Hepatocyte (in vitro differentiated cells): ENCODE data around the gene LRMDA. TPM values are rescaled to one million over a fixed set of nuclear protein-coding genes. Genes with fewer than 3 reads are reported as not detected.

ENCODE experiments used
- DNase-seq: peaks from one replicate; pipeline ENCODE4 v3.0.0-alpha.2; 2016; ENCODE audit warnings: low spot score
- H2AFZ ChIP-seq: fragments of 200-600 bp; sonication (generic); 2 replicates; pipeline ENCODE4 v1.6.0; 2016; ENCODE audit warnings: antibody characterized with exemption, mild to moderate bottlenecking
- H3K27ac ChIP-seq: fragments of 200-600 bp; sonication (generic); 2 replicates; pipeline ENCODE4 v1.5.1; 2016; ENCODE audit warnings: mild to moderate bottlenecking
- H3K27me3 ChIP-seq: fragments of 200-600 bp; sonication (generic); 2 replicates; pipeline ENCODE4 v1.6.1; 2016
- H3K36me3 ChIP-seq: fragments of 200-600 bp; sonication (generic); replicated peaks from 2 replicates; pipeline ENCODE4 v1.5.1; 2016; ENCODE audit warnings: low read depth; ENCODE audit not compliant: insufficient read depth
- H3K4me1 ChIP-seq: fragments of 200-600 bp; sonication (generic); 2 replicates; pipeline ENCODE4 v1.5.1; 2016; ENCODE audit warnings: mild to moderate bottlenecking, moderate library complexity; ENCODE audit not compliant: insufficient read depth
- H3K4me2 ChIP-seq: fragments of 200-600 bp; sonication (generic); 2 replicates; pipeline ENCODE4 v1.6.0; 2016
- H3K4me3 ChIP-seq: fragments of 200-600 bp; sonication (generic); 2 replicates; pipeline ENCODE4 v1.5.1; 2016; ENCODE audit warnings: mild to moderate bottlenecking
- H3K79me2 ChIP-seq: fragments of 200-600 bp; sonication (generic); 2 replicates; pipeline ENCODE4 v1.6.0; 2017; ENCODE audit warnings: mild to moderate bottlenecking
- H3K9me2 ChIP-seq: fragments of 200-600 bp; sonication (generic); replicated peaks from 2 replicates; pipeline ENCODE4 v1.6.0; 2017; ENCODE audit warnings: mild to moderate bottlenecking; ENCODE audit not compliant: insufficient read depth
- H3K9me3 ChIP-seq: fragments of 200-600 bp; sonication (generic); 2 replicates; pipeline ENCODE4 v1.5.1; 2016; ENCODE audit warnings: low read depth, mild to moderate bottlenecking
- H4K20me1 ChIP-seq: fragments of 200-600 bp; sonication (generic); 2 replicates; pipeline ENCODE4 v1.6.0; 2016; ENCODE audit warnings: mild to moderate bottlenecking; ENCODE audit not compliant: insufficient read depth, poor library complexity, severe bottlenecking
- EZH2 ChIP-seq: fragments of 200-600 bp; sonication (generic); IDR thresholded peaks from 2 replicates; pipeline ENCODE4 v1.6.1; 2016; ENCODE audit warnings: antibody characterized with exemption, mild to moderate bottlenecking, borderline replicate concordance
- EZH2phosphoT487 ChIP-seq: fragments of 200-600 bp; sonication (generic); IDR thresholded peaks from one replicate; pipeline ENCODE4 v1.6.1; 2018; ENCODE audit warnings: antibody characterized with exemption, mild to moderate bottlenecking, low read depth, moderate library complexity; ENCODE audit not compliant: unreplicated experiment, severe bottlenecking
- WGBS: methylation state at CpG from one replicate; pipeline ENCODE4 v1.1.6; 2016; ENCODE audit warnings: low lambda C conversion rate; ENCODE audit errors: missing lambda C conversion rate; 5-methylcytosine and 5-hydroxymethylcytosine counted together
- polyA plus RNA-seq: library from polyadenylated mRNA; unstranded; fragments of >200 nt; fragmentation: Nextera tagmentation; extraction: Ambion mirVana; gene quantifications from 2 replicates; pipeline ENCODE4 v1.2.1, GENCODE V29; 2016
- total RNA-seq: library from RNA; depleted of rRNA; stranded (reverse); fragments of >200 nt; gene quantifications from 2 replicates; pipeline ENCODE4 v1.2.3, GENCODE V29; 2014
- TF ChIP-seq, protein P1 (sequence below): fragments of 200-600 bp; sonication (generic); IDR thresholded peaks from 2 replicates; pipeline ENCODE4 v1.5.1; 2016; ENCODE audit warnings: antibody characterized with exemption, mild to moderate bottlenecking; ENCODE audit not compliant: poor library complexity

The LRMDA gene
- total and polyA plus RNA-seq, 2 experiments from 2014 or later = 5.6 to 15.7 TPM

GRCh38 chr10:76026176-76026771, 594.9 kb downstream of the LRMDA start:
- 92% methylated on average over 2 of the region's 2 CpGs for WGBS
- no peaks in the 10 kb centered on the region for H3K36me3 ChIP-seq

GRCh38 chr10:76026905-76027304, 595.5 kb downstream of the LRMDA start:
- Histone ChIP-seq H3K36me3 (no peaks in the 10 kb centered on the region), H3K9me2 (no peaks in the 10 kb centered on the region), H3K79me2 (no peaks in the 10 kb centered on the region), H3K4me1 (no peaks in the 10 kb centered on the region), H3K9me3 (no peaks in the 10 kb centered on the region), H3K4me2 (no peak overlapping the region), H3K27me3 (no peaks in the 10 kb centered on the region), H3K4me3 (no peak overlapping the region), H2AFZ (no peak overlapping the region), H3K27ac (no peak overlapping the region), H4K20me1 (no peaks in the 10 kb centered on the region)
- WGBS = 97% methylated on average over 1 of the region's 1 CpG
- DNase-seq = no peak
- TF ChIP-seq EZH2 (no peak), EZH2phosphoT487 (no peak)
- TF ChIP-seq, protein P1, sequence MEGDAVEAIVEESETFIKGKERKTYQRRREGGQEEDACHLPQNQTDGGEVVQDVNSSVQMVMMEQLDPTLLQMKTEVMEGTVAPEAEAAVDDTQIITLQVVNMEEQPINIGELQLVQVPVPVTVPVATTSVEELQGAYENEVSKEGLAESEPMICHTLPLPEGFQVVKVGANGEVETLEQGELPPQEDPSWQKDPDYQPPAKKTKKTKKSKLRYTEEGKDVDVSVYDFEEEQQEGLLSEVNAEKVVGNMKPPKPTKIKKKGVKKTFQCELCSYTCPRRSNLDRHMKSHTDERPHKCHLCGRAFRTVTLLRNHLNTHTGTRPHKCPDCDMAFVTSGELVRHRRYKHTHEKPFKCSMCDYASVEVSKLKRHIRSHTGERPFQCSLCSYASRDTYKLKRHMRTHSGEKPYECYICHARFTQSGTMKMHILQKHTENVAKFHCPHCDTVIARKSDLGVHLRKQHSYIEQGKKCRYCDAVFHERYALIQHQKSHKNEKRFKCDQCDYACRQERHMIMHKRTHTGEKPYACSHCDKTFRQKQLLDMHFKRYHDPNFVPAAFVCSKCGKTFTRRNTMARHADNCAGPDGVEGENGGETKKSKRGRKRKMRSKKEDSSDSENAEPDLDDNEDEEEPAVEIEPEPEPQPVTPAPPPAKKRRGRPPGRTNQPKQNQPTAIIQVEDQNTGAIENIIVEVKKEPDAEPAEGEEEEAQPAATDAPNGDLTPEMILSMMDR = no peak

More at GRCh38 chr10:76026176-76026771, 594.9 kb downstream of the LRMDA start:
- Histone ChIP-seq H4K20me1 (no peaks in the 10 kb centered on the region), H2AFZ (no peak overlapping the region), H3K9me2 (no peaks in the 10 kb centered on the region), H3K4me3 (no peak overlapping the region), H3K4me1 (no peaks in the 10 kb centered on the region), H3K4me2 (no peak overlapping the region), H3K27ac (no peak overlapping the region), H3K9me3 (no peaks in the 10 kb centered on the region), H3K79me2 (no peaks in the 10 kb centered on the region), H3K27me3 (no peaks in the 10 kb centered on the region)
- DNase-seq = no peak
- TF ChIP-seq EZH2phosphoT487 (no peak), EZH2 (no peak)
- TF ChIP-seq, protein P1 = no peak

- TF ChIP-seq, protein P1 = no peak
- TF ChIP-seq EZH2phosphoT487 = no peak
- no peak for TF ChIP-seq EZH2
- no peaks in the 10 kb centered on the region for H3K9me2 ChIP-seq
- no peak for DNase-seq
- no peak overlapping the region for H3K27ac ChIP-seq
- H3K79me2 ChIP-seq = no peaks in the 10 kb centered on the region
- H3K4me2 ChIP-seq = no peak overlapping the region
- no peak overlapping the region for H3K4me3 ChIP-seq
- H2AFZ ChIP-seq = no peak overlapping the region
- H4K20me1 ChIP-seq = no peaks in the 10 kb centered on the region
- WGBS = 95% methylated on average over 4 of the region's 4 CpGs
- H3K36me3 ChIP-seq = no peaks in the 10 kb centered on the region
- H3K9me3 ChIP-seq = no peaks in the 10 kb centered on the region
- peaks cover 17% of the 10 kb centered on the region for H3K4me1 ChIP-seq
- H3K27me3 ChIP-seq = no peaks in the 10 kb centered on the region
Measured at GRCh38 chr10:76029782-76030181, 598.4 kb downstream of the LRMDA start.
